ENCODE results near the gene PHIP. TPM values are rescaled to one million over a fixed set of nuclear protein-coding genes. Genes with fewer than 3 reads are reported as not detected.
A peak's percentile ranks its signal among the peaks of the same experiment; 100 is the strongest.

Gene PHIP
- total and polyA plus RNA-seq, 10 of the 15 experiments (the other 5 are each of a cell fraction or from before 2014, with no cell fraction given): 8.5 to 34.6 (median 17.9) TPM

DNA sequence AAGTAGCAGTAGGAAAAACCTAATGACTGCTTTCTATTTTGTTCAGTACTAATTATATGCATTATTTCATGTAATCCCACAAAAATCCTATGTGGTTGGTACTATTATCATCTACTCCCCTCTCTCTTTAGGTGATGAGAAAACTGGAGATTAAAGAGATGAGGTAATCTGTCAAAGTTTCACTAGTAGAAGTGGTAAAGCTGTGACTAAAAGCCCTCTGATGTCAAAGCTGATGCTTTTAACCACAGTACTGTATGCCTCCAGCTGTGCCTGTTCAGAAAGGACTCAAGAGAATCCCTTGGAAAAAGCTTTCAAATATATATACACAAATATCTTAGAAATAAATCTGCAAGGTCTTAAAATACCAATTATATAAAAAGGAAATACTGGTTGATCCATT, 38.0 kb downstream of the PHIP start (continued):
- TF ChIP-seq CUX1 (IDR thresholded peaks at IDR 0.05; ENCODE audit: insufficient replicate concordance, low read depth, low read length) (no peak), SPI1 (IDR thresholded peaks at IDR 0.05; ENCODE audit: borderline replicate concordance, insufficient read depth, low read depth, low read length) (no peak), TCF12 (IDR thresholded peaks at IDR 0.05; ENCODE audit: low read depth, low read length) (0 out of 2 replicates have a peak, but pooled peaks have one; percentile 24), GATAD2B (conservative IDR thresholded peaks at IDR 0.05; ENCODE audit: low read depth) (no peak), BRCA1 (IDR thresholded peaks at IDR 0.05; ENCODE audit: low read depth, low read length) (no peak), POLR2AphosphoS2 (IDR thresholded peaks at IDR 0.05; ENCODE audit: low read depth, low read length) (no peak), PAX8 (IDR thresholded peaks at IDR 0.05) (no peak), BCLAF1 (IDR thresholded peaks at IDR 0.05) (no peak), MEF2A (IDR thresholded peaks at IDR 0.05; ENCODE audit: insufficient read depth, low read depth, low read length) (no peak), RELA (IDR thresholded peaks at IDR 0.05; ENCODE audit: borderline replicate concordance, partially characterized antibody) (no peak), STAT1 (conservative IDR thresholded peaks at IDR 0.05) (no peak), EZH2 (IDR thresholded peaks at IDR 0.05; ENCODE audit: borderline replicate concordance, control insufficient read depth, low read depth, low read length) (no peak), CREM (IDR thresholded peaks at IDR 0.05; ENCODE audit: low read depth) (peak; percentile 73), CHD2 (IDR thresholded peaks at IDR 0.05; ENCODE audit: borderline replicate concordance, low read depth, low read length) (no peak)
- TF ChIP-seq, protein P1, sequence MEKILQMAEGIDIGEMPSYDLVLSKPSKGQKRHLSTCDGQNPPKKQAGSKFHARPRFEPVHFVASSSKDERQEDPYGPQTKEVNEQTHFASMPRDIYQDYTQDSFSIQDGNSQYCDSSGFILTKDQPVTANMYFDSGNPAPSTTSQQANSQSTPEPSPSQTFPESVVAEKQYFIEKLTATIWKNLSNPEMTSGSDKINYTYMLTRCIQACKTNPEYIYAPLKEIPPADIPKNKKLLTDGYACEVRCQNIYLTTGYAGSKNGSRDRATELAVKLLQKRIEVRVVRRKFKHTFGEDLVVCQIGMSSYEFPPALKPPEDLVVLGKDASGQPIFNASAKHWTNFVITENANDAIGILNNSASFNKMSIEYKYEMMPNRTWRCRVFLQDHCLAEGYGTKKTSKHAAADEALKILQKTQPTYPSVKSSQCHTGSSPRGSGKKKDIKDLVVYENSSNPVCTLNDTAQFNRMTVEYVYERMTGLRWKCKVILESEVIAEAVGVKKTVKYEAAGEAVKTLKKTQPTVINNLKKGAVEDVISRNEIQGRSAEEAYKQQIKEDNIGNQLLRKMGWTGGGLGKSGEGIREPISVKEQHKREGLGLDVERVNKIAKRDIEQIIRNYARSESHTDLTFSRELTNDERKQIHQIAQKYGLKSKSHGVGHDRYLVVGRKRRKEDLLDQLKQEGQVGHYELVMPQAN (conservative IDR thresholded peaks at IDR 0.05): no peak
- TF ChIP-seq, protein P2, sequence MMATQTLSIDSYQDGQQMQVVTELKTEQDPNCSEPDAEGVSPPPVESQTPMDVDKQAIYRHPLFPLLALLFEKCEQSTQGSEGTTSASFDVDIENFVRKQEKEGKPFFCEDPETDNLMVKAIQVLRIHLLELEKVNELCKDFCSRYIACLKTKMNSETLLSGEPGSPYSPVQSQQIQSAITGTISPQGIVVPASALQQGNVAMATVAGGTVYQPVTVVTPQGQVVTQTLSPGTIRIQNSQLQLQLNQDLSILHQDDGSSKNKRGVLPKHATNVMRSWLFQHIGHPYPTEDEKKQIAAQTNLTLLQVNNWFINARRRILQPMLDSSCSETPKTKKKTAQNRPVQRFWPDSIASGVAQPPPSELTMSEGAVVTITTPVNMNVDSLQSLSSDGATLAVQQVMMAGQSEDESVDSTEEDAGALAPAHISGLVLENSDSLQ (IDR thresholded peaks at IDR 0.05): no peak

Measured in GM12878 (cell line).